ENCODE measurements around the gene ORC2.
"Not testable (repeated sequence)": the region's sequence is repeated elsewhere in the genome, so short reads cannot be mapped to it uniquely, and the experiment has no call there.

ORC2 gene

GRCh38 chr2:200930947-200931626 lies 32.4 kb downstream of the ORC2 start:
- DNase-seq: no peak

DNA sequence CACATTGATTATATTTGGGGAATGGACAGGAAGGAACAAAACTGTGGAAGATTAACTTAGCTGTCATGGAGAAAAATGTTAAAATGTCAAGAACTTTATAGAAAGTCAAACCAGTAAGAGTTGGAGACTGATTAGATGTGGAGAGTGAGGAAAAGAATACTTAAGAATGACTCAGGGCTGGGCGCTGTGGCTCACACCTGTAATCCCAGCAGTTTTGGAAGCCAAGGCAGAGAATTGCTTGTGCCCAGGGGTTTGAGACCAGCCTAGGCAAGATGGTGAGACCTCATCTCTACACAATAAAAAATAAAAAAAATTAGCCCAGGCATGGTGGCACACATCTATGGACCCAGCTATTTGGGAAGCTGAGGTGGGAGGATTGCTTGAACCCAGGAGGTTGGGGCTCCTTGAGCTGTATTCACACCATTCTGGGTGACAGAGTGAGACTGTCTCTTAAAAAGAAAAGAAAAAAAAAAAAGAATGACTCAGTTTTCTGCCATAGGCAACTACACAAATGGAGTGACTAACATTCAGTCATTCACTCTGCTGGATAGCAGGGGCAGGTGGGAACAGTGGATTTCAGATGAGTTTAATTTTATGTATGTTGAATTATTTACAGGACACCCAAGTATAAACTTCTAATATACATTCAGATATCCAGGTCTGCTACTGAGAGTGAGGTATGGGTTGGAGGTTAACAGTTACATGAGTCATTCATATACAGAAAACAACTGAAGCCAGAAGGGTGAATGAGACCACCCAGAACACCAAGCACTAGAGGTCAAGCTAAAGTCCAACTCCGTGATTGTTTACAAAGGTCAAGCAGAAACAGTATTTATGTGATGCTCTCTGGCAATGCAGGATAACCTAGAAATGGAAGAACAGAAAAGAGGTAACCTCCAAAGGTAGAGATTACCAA lies 33.9 kb downstream of the ORC2 start:
- no peak for DNase-seq

- DNase-seq: no peak
Observed at GRCh38 chr2:200922439-200922838, 41.0 kb downstream of the ORC2 start.

- DNase-seq: peak; percentile 69
Observed at GRCh38 chr2:200913654-200914053, 49.8 kb downstream of the ORC2 start.

DNA sequence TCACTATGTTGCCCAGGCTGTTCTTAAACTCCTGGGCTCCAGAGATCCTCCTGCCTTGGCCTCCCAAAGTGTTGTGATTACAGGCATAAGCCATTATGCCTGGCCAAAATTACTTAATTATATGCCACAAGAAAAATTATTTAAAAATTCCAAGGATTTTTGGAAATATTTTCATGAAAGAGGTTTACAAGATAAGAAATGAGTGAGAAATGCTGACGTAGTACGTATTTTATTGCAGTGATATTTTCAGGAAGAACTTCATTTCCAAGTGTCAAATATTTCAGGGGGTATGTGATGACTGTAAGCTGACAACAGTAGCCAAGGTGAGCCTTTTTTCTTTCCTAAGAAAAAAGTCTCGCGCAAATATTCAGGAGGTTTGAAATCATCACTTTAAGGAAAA lies 53.5 kb downstream of the ORC2 start:
- no peak for DNase-seq

DNA sequence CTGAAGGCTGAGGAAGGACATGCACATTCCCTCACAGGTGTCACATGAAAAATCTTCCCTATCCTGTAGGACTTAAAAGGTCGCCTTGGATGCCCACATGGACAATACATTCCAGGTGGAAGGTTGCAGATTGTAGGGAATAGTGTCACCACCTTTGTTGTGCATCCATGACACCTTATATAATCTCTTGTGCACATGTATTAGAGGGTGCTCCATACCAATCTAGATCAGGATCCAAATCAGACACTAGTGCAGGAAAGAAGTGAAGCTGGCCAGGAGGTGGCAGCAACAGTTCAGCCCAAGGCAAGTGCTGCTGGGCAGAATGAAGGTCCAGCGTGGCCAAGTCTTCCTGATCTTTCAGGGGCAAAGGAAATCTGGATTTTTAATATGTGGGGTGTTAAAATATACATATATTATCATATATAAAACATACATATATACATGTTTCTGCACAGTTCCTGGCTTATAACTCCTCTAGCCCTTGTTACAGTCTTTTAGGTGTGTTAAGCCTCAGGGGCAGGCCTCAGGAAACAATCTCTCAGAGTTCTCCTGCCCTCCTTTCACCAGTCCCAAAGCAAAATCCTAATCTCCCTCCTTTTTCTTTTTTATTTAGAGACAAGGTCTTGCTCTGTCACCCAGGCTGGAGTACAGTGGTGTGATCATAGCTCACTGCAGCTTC lies 57.7 kb downstream of the ORC2 start:
- peak; percentile 59 for DNase-seq

DNA sequence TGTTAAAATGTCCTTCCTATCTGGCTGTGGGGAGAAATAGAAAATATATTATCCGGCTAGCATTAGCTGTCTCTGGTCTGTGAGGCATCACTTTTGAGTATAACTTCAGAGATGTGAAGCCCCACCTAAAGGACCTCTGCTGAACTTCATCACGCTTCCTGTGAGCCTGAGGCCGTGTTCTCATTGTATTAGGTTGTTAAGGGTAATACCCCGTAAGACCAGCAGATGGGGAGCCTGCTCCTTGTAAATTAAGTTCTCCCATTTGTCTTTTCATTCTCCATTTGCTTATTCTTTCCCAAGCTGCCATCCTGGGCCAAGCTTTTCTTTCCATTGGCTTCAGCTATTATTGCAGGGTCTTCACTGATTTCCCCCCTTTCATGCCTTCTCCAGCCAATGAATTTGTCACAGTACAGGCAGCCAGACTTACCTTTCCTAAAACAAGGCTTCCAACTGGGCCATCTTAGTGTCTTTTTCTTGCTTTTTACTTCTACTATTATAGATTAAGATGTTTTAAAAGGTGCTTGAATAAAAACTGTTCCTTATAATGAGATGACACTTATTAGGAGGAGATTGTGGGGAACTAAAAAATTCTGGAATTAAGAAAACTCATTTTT lies 61.9 kb downstream of the ORC2 start:
- peak; percentile 88 for DNase-seq

- no peak for DNase-seq
Observed at GRCh38 chr2:200899482-200899881, 64.0 kb downstream of the ORC2 start.

- DNase-seq: peak; percentile 99
Observed at GRCh38 chr2:200888704-200889625, 74.5 kb downstream of the ORC2 start, which contains the start of the genes NIF3L1 and PPIL3. TSS of gene NIF3L1 (plus strand) at chr2:200889371. CDS start at chr2:200891944, 2,573 bp downstream. TSS of gene PPIL3 (minus strand) at chr2:200889077. CDS start at chr2:200887615, 1,462 bp downstream.

GRCh38 chr2:200881715-200882249 lies 81.7 kb downstream of the ORC2 start:
- not testable (repeated sequence) for DNase-seq

GRCh38 chr2:200878289-200878880 lies 85.1 kb downstream of the ORC2 start:
- DNase-seq: no peak

DNA sequence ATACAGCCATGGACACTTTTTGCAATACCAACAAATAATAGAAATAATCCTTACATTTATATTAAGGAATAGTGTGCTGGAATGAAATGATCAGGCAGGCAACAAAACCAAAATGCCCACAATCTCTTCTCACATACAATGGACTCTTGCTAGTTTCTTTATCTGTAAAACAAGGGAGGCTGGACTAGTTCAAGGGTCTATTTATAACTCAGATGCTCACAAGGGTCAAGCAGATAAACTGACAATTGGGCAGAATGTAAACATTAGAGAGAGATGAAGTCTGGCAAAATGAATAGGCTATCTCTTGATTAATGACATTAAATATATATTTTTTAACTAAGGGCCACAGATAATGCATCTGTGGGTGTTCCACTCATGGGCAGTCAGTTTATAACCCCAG lies 86.0 kb downstream of the ORC2 start:
- DNase-seq: no peak

GRCh38 chr2:200873560-200873959 lies 89.9 kb downstream of the ORC2 start:
- no peak for DNase-seq

GRCh38 chr2:200871151-200871550 lies 92.3 kb downstream of the ORC2 start:
- no peak for DNase-seq

DNA sequence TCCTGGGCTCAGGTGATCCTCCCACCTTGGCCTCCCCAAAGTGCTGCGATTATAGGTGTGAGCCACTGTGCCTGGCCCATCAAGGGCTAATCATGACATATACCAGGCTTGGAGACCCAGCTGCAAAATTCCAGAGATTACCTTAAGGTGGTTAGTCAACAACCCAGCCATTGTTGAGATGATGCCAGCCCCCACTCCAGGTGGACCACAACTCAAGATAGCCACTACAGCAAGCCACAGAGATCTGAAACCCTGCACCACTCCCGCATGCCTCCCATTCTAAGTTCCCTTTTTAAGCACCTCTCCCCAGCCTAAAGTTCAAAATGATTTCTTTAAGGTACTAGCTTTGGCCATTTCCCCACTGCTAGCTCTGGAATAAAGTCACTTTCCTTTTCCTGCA lies 94.4 kb downstream of the ORC2 start:
- DNase-seq: no peak

DNA sequence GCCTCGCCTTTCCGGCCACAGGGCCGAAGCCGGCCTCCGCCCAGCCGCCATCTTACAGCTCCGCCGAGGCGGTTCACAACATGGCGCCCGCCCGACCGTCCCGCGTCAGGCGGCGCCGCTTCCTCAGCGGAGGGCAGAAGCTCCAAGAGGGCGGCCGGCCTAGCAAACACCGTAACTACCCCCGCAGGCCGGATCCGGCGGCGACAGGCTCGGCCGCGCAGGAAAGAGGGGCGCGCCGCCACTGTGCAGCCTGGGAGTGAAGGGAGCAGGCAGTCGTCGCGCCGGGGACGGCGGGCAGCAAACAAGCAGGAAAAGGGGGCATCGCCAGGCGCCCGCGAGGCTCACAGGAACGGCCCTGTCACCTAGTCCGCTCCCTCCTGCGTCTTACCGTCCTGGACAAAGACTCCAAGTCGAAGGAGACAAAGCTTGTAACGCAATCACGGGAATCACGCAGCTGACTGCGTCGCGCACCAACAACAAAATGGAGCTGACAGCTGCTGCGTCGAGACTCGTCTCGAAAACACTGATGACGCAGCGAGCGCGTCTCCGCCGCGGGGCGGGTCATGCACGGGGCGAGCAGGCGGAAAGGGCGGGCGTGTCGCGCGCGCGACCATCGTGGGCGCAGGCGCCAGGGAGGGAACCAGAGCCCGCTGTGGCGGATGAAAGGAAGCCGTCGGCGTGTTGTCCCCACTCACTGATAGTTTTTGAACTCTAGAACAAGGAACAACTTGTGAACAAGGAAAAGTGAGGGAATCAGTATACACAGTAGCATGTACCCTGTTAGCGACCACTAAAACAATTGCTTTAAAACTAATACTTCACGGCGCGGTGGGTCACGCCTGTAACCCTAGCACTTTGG lies 99.1 kb downstream of the ORC2 start, which contains the start of gene CLK1:
CLK1 (minus strand) TSS at position 483 of the 859 bp plus-strand sequence. CDS start 2,796 bp downstream, outside the sequence.
- DNase-seq: peak; percentile 92

- peak; percentile 9 for DNase-seq
Observed at GRCh38 chr2:200863782-200864175, 99.7 kb downstream of the ORC2 start.

DNA sequence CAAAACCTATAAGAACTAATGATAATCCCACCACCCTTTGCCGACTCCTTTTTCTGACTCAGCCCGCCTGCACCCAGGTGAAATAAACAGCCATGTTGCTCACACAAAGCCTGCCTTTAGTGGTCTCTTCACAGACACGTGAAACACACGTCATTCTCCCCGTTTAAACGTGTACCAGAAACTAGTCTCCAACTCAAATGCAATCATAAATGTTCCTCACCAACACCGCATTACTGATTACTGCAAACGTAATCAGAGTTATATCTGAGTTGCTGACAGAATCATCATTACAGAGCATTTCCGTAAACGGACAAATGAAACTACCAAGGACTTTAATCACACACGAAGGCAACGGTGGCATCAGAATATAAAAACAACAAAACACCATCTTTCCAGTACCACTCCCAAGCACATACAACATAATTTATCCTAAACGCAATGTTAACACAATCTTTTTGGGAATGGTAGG lies 100.9 kb downstream of the ORC2 start:
- peak; percentile 59 for DNase-seq

DNA sequence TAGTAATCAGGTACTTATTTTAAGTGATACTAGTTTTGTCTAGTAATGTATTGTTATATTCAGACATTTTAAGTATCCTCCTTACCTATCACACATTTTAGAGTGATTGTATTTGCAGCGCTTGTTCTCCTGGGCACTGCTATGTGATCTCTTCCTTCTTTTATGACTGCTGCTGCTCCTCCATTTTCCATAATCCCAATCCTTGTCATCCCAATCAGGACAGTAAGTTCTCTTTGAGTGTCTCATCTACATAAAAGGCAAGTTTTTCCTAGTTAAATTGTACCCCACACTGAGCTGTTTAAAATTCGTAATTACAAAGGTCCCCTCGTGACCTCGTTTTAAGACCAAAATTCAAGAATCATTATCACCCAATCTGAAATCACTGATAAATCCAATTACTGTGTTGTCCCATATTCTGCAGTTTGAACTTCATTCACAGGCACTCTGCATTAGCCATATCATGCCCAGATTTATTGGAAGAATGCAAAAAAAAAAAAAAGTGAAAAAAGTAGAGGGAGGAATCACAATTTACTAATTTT lies 101.8 kb downstream of the ORC2 start:
- DNase-seq: no peak

Measured in fibroblast of upper back skin (primary cell).